GM12875 (cell line): ENCODE measurements around the gene PCBP3.
"Not testable (repeated sequence)": the region's sequence is repeated elsewhere in the genome, so short reads cannot be mapped to it uniquely, and the experiment has no call there.

Experiments used
- H3K4me3 ChIP-seq: one replicate; pipeline ENCODE4 v1.5.1; 2011; ENCODE audit warnings: low read depth, low read length, control low read depth
- TF ChIP-seq, protein P1 (sequence below): IDR thresholded peaks from 2 replicates; pipeline ENCODE4 v1.5.1; 2011; ENCODE audit warnings: low read depth, mild to moderate bottlenecking, control low read depth, inconsistent platforms, low read length, moderate library complexity, borderline replicate concordance; ENCODE audit not compliant: insufficient read depth

PCBP3 gene

DNA sequence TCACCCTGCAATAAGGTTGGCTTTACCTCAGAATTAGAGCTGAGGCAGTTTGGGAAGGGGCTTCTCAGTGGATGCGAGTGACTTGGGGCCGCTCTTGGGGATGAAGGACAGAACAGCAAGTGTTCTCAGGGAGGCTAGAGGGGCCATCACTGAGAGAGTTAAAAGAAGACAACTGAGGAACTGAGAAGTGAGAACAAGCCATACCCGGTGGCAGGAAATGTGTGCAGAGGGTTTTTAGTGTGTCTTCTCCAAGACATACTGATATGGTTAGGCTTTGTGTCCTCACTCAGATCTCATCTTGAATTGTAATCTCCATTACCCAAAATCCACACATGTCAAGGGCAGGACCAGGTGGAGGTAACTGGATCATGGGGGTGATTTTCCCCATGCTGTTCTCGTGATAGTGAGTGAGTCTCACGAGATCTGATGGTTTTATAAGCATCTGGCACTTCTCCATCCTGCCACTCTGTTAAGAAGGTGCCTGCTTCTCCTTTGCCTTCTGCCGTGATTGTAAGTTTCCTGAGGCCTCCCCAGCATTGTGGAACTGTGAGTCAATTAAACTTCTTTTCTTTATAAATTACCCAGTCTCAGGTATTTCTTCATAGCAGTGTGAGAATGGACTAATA lies 75.8 kb downstream of the PCBP3 start:
- TF ChIP-seq, protein P1, sequence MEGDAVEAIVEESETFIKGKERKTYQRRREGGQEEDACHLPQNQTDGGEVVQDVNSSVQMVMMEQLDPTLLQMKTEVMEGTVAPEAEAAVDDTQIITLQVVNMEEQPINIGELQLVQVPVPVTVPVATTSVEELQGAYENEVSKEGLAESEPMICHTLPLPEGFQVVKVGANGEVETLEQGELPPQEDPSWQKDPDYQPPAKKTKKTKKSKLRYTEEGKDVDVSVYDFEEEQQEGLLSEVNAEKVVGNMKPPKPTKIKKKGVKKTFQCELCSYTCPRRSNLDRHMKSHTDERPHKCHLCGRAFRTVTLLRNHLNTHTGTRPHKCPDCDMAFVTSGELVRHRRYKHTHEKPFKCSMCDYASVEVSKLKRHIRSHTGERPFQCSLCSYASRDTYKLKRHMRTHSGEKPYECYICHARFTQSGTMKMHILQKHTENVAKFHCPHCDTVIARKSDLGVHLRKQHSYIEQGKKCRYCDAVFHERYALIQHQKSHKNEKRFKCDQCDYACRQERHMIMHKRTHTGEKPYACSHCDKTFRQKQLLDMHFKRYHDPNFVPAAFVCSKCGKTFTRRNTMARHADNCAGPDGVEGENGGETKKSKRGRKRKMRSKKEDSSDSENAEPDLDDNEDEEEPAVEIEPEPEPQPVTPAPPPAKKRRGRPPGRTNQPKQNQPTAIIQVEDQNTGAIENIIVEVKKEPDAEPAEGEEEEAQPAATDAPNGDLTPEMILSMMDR: no peak

DNA sequence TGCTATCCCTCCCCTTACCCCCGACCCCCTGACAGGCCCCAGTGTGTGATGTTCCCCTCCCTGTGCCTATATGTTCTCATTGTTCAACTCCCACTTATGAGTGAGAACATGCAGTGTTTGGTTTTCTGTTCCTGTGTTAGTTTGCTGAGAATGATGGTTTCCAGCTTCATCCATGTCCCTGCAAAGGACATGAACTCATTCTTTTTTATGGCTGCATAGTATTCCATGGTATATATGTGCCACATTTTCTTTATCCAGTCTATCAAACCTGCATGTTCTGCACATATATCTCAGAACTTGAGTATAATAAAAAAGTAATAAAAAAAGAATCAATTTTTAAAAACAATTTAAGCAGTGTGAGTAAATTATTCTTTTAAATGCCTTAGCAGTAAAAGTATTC lies 76.7 kb downstream of the PCBP3 start:
- not testable (repeated sequence) for H3K4me3 ChIP-seq

More for the DNA sequence above, 75.8 kb downstream of the PCBP3 start:
- no peak overlapping the region for H3K4me3 ChIP-seq

DNA sequence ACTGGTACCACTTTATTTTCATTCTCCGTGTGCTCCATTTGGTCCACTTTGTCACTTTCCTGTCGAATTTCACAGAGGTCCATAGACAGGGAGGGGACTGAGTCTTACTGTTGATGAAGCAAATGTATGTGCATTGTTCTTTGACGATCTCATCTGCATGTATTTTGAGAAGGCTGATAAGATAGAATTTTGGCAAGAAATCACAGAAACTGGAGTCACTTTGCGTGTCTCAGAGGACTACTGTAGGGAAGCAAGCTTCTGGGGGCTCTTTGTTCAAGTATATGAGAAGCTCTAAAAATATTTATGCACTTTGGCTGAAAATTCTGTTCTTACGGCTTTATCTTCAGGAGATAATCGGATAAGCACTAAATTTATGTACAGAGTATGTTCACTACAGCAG lies 78.1 kb downstream of the PCBP3 start:
- H3K4me3 ChIP-seq: no peak overlapping the region
- TF ChIP-seq, protein P1: no peak

DNA sequence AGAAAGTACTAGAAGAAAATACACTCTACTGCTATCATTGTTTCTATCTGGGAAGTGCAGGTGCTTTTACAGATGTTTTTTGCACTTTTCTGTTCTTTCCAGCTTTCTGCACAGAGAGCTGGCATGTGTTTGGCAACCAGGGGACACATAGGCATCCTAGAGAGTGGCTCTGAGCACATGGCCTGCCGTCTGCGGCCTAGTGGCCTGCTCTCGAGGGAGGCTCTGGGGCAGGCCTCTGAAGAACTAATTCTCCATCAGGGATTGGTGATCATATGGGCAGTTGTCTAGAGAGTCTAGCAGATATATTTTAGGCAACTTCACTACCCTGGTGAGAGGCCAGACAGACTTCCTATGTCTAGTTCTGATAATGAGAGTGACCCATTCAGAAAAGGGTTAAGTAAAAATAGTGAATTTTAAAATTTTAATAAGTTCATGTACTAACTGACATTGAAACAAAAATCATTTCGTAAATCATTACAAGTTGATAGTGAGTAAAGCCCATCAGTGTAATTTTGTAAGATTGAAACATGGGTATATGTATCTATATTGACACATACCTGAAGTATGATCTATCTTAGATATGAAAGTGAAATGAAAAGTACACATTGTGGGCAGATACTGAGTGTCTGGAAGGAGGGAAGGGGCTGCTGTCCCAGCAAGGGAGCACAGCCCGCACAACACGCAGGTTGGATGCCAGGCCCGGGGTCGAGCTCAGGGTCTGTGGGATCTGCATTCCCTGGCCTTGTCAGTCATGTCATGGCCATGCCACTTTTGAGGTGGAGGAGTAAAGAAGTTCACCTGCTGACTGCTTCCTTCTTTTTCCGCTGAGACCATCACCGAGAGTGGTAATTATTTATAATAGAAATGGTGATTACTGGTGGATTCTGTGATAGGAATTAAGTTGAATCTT lies 79.8 kb downstream of the PCBP3 start:
- TF ChIP-seq, protein P1: no peak
- H3K4me3 ChIP-seq: no peak overlapping the region

DNA sequence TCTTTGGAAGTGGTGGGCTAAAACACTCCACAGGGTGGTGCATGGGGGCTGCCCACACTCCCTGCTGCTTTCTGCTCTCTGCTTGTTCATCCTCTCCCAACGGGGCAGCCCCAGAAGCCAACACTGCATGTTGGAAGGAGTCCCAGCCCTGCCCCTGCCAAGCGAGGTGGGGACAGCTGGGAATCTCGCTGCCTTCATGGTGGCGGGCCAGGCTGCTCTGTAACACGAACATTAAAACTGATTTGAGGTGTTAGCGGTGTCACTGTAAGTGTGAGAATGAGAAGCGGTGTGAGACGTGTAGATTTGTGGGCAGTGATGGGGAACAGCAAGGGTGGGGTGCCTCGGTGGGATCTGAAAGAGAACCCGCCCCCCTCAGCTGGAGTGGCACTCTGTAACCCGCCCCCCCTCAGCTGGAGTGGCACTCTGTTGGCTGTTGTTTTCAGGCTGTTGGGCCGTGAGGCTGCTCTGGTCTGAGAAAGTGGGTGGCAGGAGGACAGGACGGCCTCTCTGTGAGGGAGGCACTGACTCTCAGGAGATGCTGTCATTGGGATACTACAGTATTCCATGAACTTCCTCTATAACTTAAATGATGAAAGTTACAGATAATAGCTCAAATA lies 80.9 kb downstream of the PCBP3 start:
- TF ChIP-seq, protein P1: no peak

DNA sequence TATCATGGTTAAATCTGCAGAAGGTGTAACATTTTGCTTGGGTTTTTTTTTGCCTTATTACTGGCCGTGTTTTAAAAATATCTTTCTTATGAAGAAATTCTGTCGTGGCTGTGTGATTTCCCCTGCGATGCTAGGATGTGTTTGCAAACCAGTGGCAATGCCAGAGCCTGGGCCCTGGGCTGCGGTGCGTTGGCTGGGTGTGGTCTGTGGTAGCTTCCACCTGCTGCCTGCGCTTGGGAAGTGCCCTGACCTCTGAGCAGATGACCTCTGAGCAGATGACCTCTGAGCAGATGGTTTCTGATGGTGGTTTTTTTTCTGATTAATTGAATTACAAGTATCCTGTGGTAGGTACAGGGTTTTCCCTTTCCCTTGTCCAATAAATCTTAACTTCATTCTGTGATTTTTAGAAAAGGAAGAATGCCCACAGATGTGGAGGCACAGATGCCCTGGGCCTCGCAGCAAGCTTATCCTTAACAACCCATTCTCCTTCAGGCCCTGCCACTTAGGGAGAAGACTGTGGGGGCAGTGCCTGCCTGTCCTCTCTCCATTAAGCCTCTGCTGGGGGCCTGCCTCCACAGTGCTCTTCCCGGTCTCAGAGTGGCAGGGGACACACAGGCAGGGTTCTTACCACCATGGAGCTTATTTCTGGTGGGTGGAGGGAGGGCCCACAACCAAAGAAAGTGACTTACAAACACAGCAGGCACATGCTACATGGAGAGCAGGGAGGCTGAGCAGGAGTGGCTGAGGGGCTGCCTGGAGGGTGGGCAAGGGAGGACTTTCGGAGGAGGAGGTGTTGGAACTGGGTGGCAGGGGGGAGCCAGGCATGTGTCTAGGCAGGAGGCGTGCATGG lies 81.7 kb downstream of the PCBP3 start:
- TF ChIP-seq, protein P1: no peak

More for the DNA sequence above, 80.9 kb downstream of the PCBP3 start:
- no peak overlapping the region for H3K4me3 ChIP-seq

DNA sequence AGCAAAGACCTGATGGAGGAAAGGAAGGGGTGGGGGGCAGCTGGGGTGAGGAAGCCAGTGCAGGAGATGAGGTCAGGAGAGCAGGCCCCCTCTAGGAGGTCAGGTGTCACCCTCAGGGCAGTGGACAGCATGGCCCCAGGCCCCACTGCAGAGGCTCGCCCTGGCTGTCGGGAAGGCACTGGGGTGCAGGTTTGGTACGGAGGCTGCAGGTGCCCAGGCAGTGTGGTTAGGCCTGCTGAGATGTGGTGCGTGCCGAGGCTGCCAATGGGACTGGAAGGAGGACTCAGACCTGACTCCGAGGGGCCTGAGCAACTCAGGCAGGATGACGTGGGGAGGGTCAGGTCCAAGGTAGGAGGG lies 82.3 kb downstream of the PCBP3 start:
- TF ChIP-seq, protein P1: no peak
- no peak overlapping the region for H3K4me3 ChIP-seq

More for the DNA sequence above, 81.7 kb downstream of the PCBP3 start:
- H3K4me3 ChIP-seq: no peak overlapping the region
